HCT116 (cell line): ENCODE data around the gene MON2.

ENCODE experiments used
- CTCF ChIP-seq, 3 experiments: fragments of 200-600 bp in 1 of 3; sonication (generic) in 1 of 3; IDR thresholded peaks in 2 of 3; conservative IDR thresholded peaks in 1 of 3; 2 replicates each; pipeline ENCODE4 v1.5.1; 2012 to 2017; ENCODE audit warnings: low read depth in 2 of 3, low read length in 2 of 3, antibody characterized with exemption in 1 of 3, borderline replicate concordance in 1 of 3, control low read depth in 1 of 3, mild to moderate bottlenecking in 1 of 3, mixed read lengths in 1 of 3, mixed run types in 1 of 3, moderate library complexity in 1 of 3; ENCODE audit not compliant: insufficient read depth in 1 of 3
- POLR2A ChIP-seq: IDR thresholded peaks from 2 replicates; pipeline ENCODE4 v1.7.0; 2011; ENCODE audit warnings: borderline replicate concordance; ENCODE audit not compliant: insufficient read depth, insufficient read length; ENCODE audit errors: extremely low read depth

DNA sequence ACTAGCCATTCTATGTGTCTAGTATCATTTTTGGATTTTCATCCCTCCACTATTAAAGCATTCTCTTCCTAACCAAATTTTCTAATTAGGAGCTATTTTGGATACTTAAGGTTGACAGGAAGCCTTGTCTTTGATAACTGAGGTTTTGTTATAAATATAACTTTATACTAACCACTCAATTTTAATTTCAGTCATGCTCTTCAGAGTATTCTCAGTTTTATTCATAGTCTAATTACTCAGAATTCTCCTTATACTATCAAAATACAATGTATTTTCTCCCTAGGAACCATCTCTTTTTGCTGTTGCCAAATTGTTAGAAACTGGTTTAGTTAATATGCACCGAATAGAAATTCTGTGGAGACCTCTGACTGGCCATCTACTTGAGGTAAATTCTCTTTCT lies 76.2 kb downstream of the MON2 start:
- no peak for TF ChIP-seq CTCF (IDR thresholded peaks at IDR 0.05 in 2 of 3, conservative IDR thresholded peaks at IDR 0.05 in 1 of 3; ENCODE audit: borderline replicate concordance in 1 of 3, insufficient read depth in 1 of 3, low read depth in 2 of 3, low read length in 2 of 3)
- TF ChIP-seq POLR2A = no peak
